Epithelial cell of proximal tubule (primary cell): ENCODE measurements around the gene HHIP. TPM values are rescaled to one million over a fixed set of nuclear protein-coding genes. Genes with fewer than 3 reads are reported as not detected.

Experiments used
- DNase-seq: peaks from one replicate; pipeline ENCODE4 v3.0.0-alpha.2; 2011; ENCODE audit warnings: low read depth
- H3K4me3 ChIP-seq: 2 replicates; pipeline ENCODE4 v1.5.1; 2011; ENCODE audit warnings: low read depth, mild to moderate bottlenecking, low read length
- total RNA-seq: library from RNA; depleted of rRNA; stranded (reverse); fragments of >200 nt; gene quantifications from 2 replicates; pipeline ENCODE4 v1.2.3, GENCODE V29; 2015
- TF ChIP-seq, protein P1 (sequence below): conservative IDR thresholded peaks from 2 replicates; pipeline ENCODE4 v1.5.1; 2012; ENCODE audit warnings: low read depth, mild to moderate bottlenecking, low read length

The HHIP gene
- total RNA-seq, 1 donor from 2014 or later = 0.92 TPM

DNA sequence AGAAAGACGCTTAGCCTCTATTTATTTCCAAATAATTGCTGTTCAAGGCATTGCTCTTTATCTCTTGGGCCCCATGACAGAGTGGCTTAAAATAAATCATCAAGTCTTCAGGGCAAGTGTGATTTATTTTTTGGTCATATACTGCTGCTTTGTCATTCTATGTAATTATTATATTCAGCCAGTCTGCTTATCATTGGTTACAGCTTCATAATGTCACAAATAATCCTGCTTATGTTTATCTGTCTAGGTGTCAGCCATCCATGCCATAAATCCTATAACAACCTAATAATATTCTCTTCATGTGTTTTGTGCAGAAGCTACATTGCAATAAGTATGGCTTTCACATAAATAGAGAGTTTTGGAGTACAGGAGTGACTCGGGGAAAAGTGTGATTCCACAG, 41.0 kb downstream of the HHIP start:
- no peak for DNase-seq
- TF ChIP-seq, protein P1, sequence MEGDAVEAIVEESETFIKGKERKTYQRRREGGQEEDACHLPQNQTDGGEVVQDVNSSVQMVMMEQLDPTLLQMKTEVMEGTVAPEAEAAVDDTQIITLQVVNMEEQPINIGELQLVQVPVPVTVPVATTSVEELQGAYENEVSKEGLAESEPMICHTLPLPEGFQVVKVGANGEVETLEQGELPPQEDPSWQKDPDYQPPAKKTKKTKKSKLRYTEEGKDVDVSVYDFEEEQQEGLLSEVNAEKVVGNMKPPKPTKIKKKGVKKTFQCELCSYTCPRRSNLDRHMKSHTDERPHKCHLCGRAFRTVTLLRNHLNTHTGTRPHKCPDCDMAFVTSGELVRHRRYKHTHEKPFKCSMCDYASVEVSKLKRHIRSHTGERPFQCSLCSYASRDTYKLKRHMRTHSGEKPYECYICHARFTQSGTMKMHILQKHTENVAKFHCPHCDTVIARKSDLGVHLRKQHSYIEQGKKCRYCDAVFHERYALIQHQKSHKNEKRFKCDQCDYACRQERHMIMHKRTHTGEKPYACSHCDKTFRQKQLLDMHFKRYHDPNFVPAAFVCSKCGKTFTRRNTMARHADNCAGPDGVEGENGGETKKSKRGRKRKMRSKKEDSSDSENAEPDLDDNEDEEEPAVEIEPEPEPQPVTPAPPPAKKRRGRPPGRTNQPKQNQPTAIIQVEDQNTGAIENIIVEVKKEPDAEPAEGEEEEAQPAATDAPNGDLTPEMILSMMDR = no peak
- H3K4me3 ChIP-seq = no peak overlapping the region

DNA sequence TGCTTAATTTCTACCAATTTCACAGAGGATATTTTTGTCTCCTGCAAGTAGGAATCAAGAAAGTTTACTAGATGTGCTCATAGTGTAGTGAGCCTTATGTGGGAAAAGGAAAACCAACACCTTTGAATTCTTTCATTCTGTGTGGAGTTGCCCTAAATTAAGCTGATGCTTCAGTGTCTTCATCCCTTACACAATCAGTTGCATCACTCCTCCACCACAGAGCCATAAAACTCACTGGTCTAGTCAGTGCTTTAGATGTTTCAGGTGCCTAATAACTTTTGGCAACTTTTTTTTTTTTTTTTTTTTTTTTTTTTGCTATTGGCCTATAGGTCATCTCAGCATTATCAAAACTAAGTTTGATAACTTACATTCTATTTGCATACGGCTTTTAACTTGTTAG, 41.5 kb downstream of the HHIP start:
- no peak for DNase-seq
- TF ChIP-seq, protein P1 = no peak

DNA sequence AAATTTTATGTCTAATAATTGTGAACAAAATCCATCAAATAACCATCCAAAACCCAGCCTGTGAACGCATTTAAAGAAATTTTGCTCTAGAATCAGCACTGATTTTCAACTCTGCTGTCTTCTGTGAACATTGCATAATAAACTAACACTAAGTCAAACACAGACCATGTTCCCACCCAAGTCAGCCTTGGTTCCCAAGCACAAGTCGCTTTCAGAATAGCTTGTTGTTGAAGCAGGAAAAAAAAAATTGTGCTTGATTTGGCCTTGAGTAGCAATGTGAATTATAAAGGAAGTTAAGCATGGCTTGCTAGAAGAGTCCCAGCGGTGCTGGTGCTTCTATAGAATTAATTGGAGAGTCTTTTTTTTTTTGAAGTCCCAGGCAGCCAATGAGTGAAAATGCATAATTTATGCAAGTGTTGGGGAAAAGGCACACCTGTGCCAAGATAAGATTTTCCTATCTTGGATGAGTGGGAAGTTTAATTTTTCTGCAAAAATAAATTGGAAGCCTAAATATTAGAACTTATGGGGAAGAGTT, 42.1 kb downstream of the HHIP start:
- TF ChIP-seq, protein P1 = no peak
- DNase-seq = no peak
- H3K4me3 ChIP-seq = no peak overlapping the region

More for the DNA sequence above, 41.5 kb downstream of the HHIP start:
- no peak overlapping the region for H3K4me3 ChIP-seq

DNA sequence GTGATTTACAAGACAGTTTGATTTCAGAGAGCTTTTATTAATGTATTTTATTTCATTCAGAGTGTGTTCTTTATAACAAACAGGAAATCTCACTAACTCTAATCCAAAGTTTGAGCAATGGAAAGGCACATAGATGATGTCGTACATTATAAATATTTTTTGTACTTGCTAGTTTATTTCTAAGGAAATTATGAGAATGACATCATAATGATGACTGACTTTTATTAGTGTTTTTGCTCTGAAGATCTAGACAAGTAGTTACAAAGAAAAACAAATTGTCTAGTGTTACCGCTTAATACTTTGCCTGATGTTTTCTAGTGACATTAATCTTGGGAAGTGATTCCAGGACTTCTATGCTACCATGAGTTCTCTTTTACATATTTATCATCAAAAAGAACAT, 43.2 kb downstream of the HHIP start:
- no peak overlapping the region for H3K4me3 ChIP-seq
- DNase-seq = no peak
- TF ChIP-seq, protein P1 = no peak

DNA sequence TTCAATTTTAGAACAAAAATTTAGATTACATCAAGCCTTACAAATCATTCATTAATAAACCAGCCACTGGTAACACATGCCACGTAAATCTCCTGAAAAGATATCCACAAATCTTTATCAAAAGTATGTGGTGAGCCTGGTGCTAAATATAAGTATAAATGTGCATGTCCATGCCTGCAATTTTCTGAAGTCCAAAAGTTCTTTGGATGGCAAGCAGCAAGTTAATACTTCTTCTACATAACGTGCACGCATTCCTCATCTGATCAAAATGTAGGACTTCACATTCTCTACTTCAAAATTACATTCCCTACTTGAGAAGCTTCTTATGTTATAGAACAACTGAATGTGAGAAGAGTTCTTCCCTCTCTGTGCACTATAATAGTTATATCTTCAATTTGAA, 49.8 kb downstream of the HHIP start:
- no peak for DNase-seq

DNA sequence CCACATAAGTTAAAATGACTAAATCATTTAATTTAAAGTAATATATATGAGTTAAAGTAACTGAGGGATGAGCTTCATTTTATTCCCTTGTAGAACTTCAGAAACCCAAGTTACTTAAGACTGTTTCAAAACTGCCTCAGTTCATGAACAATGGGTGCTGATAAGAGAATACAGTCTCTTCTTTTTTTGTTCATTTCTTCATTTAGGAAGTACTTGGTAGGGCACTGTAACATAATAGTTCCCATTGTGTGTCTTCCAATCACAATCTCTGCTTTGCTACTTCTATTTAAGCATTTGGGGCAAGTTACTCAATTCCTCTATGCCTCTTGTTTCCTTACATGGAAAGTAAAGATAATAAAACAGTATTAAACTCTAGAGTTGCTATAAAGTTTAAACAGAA, 50.4 kb downstream of the HHIP start:
- TF ChIP-seq, protein P1 = no peak
- no peak for DNase-seq
- H3K4me3 ChIP-seq = no peak overlapping the region

More for the DNA sequence above, 49.8 kb downstream of the HHIP start:
- TF ChIP-seq, protein P1 = no peak
- H3K4me3 ChIP-seq = no peak overlapping the region

DNA sequence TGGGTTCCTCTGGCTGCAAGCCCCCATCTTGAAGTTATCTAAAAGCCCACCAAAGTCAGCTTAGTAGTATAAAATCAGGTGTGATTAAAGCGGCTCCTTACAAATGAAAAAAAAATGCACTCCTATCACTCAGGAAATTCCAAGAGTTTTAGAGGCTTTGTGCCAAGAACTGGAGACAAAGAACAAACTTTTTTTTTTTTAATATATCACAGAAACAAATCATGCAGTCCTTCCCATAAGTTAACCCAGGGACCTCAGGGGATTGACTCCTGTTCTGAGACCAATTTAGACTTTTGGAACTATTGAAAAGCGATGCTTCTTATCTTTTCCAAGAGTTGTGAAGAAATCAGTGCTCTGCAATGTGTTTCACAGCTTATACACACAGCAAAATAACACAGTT, 53.6 kb downstream of the HHIP start:
- no peak for DNase-seq
- TF ChIP-seq, protein P1 = no peak
- H3K4me3 ChIP-seq = no peak overlapping the region
